HCT116 (cell line): ENCODE results near the gene NRN1. TPM values are rescaled to one million over a fixed set of nuclear protein-coding genes. Genes with fewer than 3 reads are reported as not detected.

ENCODE experiments used
- ATAC-seq: fragments of 200-7000 bp; cut with Tn5 transposase; 2 replicates; pipeline ENCODE4 v1.9.1; 2020; ENCODE audit warnings: mild to moderate bottlenecking, moderate library complexity
- BruUV-seq: library from RNA; stranded (reverse); fragments of 400-500 nt; replicated peaks from 2 replicates; lab custom pipeline; 2021; lab: Mats Ljungman, UMichigan
- CTCF ChIA-PET: fragments of 300-600 bp; sonication (Branson Sonifier 250); formaldehyde crosslinking; loops from one replicate; lab custom pipeline; 2021; ENCODE audit warnings: antibody characterized with exemption; lab: Charles Lee
- POLR2A ChIA-PET: fragments of 300-600, 350-600 bp; sonication (Branson Sonifier 250); formaldehyde crosslinking; loops from one replicate; lab custom pipeline; 2021; ENCODE audit warnings: antibody characterized with exemption; lab: Charles Lee
- RAD21 ChIA-PET, 2 experiments: fragments of 300-600 bp; sonication (Branson Sonifier 250); formaldehyde crosslinking; loops; one replicate each; lab custom pipeline; 2023; ENCODE audit warnings: low total read pairs in 2 of 2; ENCODE audit not compliant: uncharacterized antibody in 2 of 2, unreplicated experiment in 2 of 2, low non-redundant PET in 1 of 2; lab: Charles Lee
- DNase-seq: peaks from one replicate; pipeline ENCODE4 v3.0.0-alpha.2; 2010; ENCODE audit warnings: low read depth, low spot score
- H2AFZ ChIP-seq: fragments of 200-600 bp; shearing (Covaris generic), sonication (generic); 2 replicates; pipeline ENCODE4 v1.6.1; 2017; ENCODE audit warnings: low read depth, mixed run types, mixed read lengths, antibody characterized with exemption, low read length; ENCODE audit not compliant: poor library complexity, severe bottlenecking
- H3K27ac ChIP-seq: 2 replicates; pipeline ENCODE4 v1.5.1; 2012; ENCODE audit warnings: low read depth, low read length
- H3K27me3 ChIP-seq: fragments of 200-600 bp; sonication (generic); 2 replicates; pipeline ENCODE4 v1.6.1; 2016; ENCODE audit warnings: mixed run types, low read length, mixed read lengths; ENCODE audit not compliant: insufficient read depth
- H3K36me3 ChIP-seq, 2 experiments: fragments of 200-500 bp in 1 of 2; fragments of 200-600 bp in 1 of 2; sonication (Bioruptor generic) in 1 of 2; sonication (generic) in 1 of 2; 2 replicates each; pipeline versions ENCODE4 v1.5.1 to v1.6.1; 2014 to 2016; ENCODE audit warnings: low read length in 2 of 2, inconsistent platforms in 1 of 2, mixed read lengths in 1 of 2, mixed run types in 1 of 2; ENCODE audit not compliant: insufficient read depth in 2 of 2, control insufficient read depth in 1 of 2
- H3K4me1 ChIP-seq, 2 experiments: fragments of 200-600 bp in 1 of 2; sonication (generic) in 1 of 2; 2 replicates each; pipeline versions ENCODE4 v1.5.1 to v1.6.1; 2012 to 2017; ENCODE audit warnings: low read length in 2 of 2, inconsistent platforms in 1 of 2, mild to moderate bottlenecking in 1 of 2, mixed read lengths in 1 of 2, mixed run types in 1 of 2, moderate library complexity in 1 of 2; ENCODE audit not compliant: insufficient read depth in 2 of 2, control insufficient read depth in 1 of 2
- H3K4me2 ChIP-seq: fragments of 200-600 bp; sonication (generic); 2 replicates; pipeline ENCODE4 v1.6.1; 2017; ENCODE audit warnings: mixed run types, low read length, mixed read lengths
- H3K4me3 ChIP-seq, 2 experiments: fragments of 200-600 bp in 1 of 2; sonication (generic) in 1 of 2; replicated peaks in 1 of 2; 2 replicates each; pipeline ENCODE4 v1.5.1; 2011 to 2016; ENCODE audit warnings: low read length in 2 of 2, control low read depth in 1 of 2, low read depth in 1 of 2, mild to moderate bottlenecking in 1 of 2, mixed read lengths in 1 of 2, mixed run types in 1 of 2
- H3K79me2 ChIP-seq: fragments of 200-600 bp; sonication (generic); 2 replicates; pipeline ENCODE4 v1.6.1; 2017; ENCODE audit warnings: mild to moderate bottlenecking, mixed run types, low read length, moderate library complexity, mixed read lengths; ENCODE audit not compliant: insufficient read depth
- H3K9ac ChIP-seq: fragments of 200-600 bp; sonication (generic); 2 replicates; pipeline ENCODE4 v1.6.1; 2016; ENCODE audit warnings: low read length, mixed read lengths
- H3K9me2 ChIP-seq: fragments of 200-600 bp; sonication (generic), shearing (Covaris generic); 2 replicates; pipeline ENCODE4 v1.6.1; 2017; ENCODE audit warnings: mixed run types, mild to moderate bottlenecking, moderate library complexity; ENCODE audit not compliant: insufficient read depth
- H3K9me3 ChIP-seq, 2 experiments: fragments of 200-500 bp in 1 of 2; fragments of 200-600 bp in 1 of 2; sonication (Bioruptor generic) in 1 of 2; sonication (generic) in 1 of 2; 2 replicates each; pipeline ENCODE4 v1.6.1; 2014 to 2017; ENCODE audit warnings: low read length in 2 of 2, mixed read lengths in 2 of 2, inconsistent platforms in 1 of 2, low read depth in 1 of 2, mild to moderate bottlenecking in 1 of 2, mixed run types in 1 of 2, moderate library complexity in 1 of 2; ENCODE audit not compliant: control insufficient read depth in 1 of 2, insufficient read depth in 1 of 2
- H4K20me1 ChIP-seq: fragments of 200-600 bp; sonication (generic), shearing (Covaris generic); 2 replicates; pipeline ENCODE4 v1.6.1; 2017; ENCODE audit warnings: mixed run types, mild to moderate bottlenecking, moderate library complexity; ENCODE audit not compliant: insufficient read depth
- ATF3 ChIP-seq: IDR thresholded peaks from 2 replicates; pipeline ENCODE4 v1.6.1; 2012
- CBX3 ChIP-seq: IDR thresholded peaks from 2 replicates; pipeline ENCODE4 v1.6.1; 2012; ENCODE audit warnings: low read depth
- CEBPB ChIP-seq: IDR thresholded peaks from 2 replicates; pipeline ENCODE4 v1.6.1; 2012; ENCODE audit warnings: low read depth
- EZH2 ChIP-seq: fragments of 200-600 bp; sonication (generic); IDR thresholded peaks from 2 replicates; pipeline ENCODE4 v1.6.1; 2017; ENCODE audit warnings: antibody characterized with exemption, mixed run types
- EZH2phosphoT487 ChIP-seq: fragments of 200-600 bp; IDR thresholded peaks from 2 replicates; pipeline ENCODE4 v1.6.1; 2018; ENCODE audit warnings: antibody characterized with exemption, borderline replicate concordance
- JUND ChIP-seq: IDR thresholded peaks from 2 replicates; pipeline ENCODE4 v1.6.1; 2012
- POLR2AphosphoS5 ChIP-seq: IDR thresholded peaks from 2 replicates; pipeline ENCODE4 v1.6.1; 2011; ENCODE audit warnings: mild to moderate bottlenecking, low read depth, low read length, moderate library complexity
- REST ChIP-seq: IDR thresholded peaks from 2 replicates; pipeline ENCODE4 v1.6.1; 2012; ENCODE audit warnings: low read depth
- YY1 ChIP-seq: IDR thresholded peaks from 2 replicates; pipeline ENCODE4 v1.6.1; 2011; ENCODE audit warnings: low read length, low read depth, moderate library complexity, mild to moderate bottlenecking; ENCODE audit not compliant: insufficient replicate concordance; ENCODE audit errors: extremely low read depth
- ZFX ChIP-seq: fragments of 450-650 bp; IDR thresholded peaks from 2 replicates; pipeline ENCODE4 v1.6.1; 2017
- ZNF274 ChIP-seq: fragments of 200-500 bp; sonication (Bioruptor generic); IDR thresholded peaks from 2 replicates; pipeline ENCODE4 v1.6.1; 2014; ENCODE audit warnings: mild to moderate bottlenecking, low read depth, low read length, inconsistent platforms
- intact Hi-C: fragments of 100-400 bp; cut with micrococcal nuclease; formaldehyde crosslinking; loops from 2 replicates; pipeline ENCODE4 v1.10.0; 2022
- total RNA-seq: library from RNA; stranded (reverse); gene quantifications from one replicate; pipeline ENCODE4 v1.2.1, GENCODE V29; 2021; ENCODE audit not compliant: unreplicated experiment

NRN1 gene
- total RNA-seq, 1 experiment from 2014 or later: not detected

GRCh38 chr6:6002005-6002847 is 4.5 kb downstream of the NRN1 start:
- Histone ChIP-seq H3K4me3 (no peak overlapping the region), H4K20me1 (no peaks in the 10 kb centered on the region), H3K27ac (no peak overlapping the region), H3K9ac (no peak overlapping the region), H2AFZ (no peak overlapping the region), H3K4me2 (no peak overlapping the region), H3K9me3 (no peaks in the 10 kb centered on the region), H3K9me2 (no peaks in the 10 kb centered on the region), H3K36me3 (no peaks in the 10 kb centered on the region), H3K79me2 (no peaks in the 10 kb centered on the region), H3K4me1 (no peaks in the 10 kb centered on the region), H3K27me3 (peaks cover 13% of the 10 kb centered on the region; the same call in 1 of the 2 replicates)
- BruUV-seq: no TSS peak
- ChIA-PET CTCF (no interaction called here), POLR2A (no interaction called here), RAD21 (no interaction called here)
- TF ChIP-seq EZH2phosphoT487 (no peak), CBX3 (no peak), ZNF274 (no peak), YY1 (no peak), EZH2 (no peak), ATF3 (no peak), ZFX (no peak), CEBPB (no peak), JUND (no peak), POLR2AphosphoS5 (no peak), REST (no peak)
- intact Hi-C loops: no loop called here
- DNase-seq (no peak), ATAC-seq (no peak)
